ENCODE results near the gene KDM5B. TPM values are rescaled to one million over a fixed set of nuclear protein-coding genes. Genes with fewer than 3 reads are reported as not detected.
A peak's percentile ranks its signal among the peaks of the same experiment; 100 is the strongest.

KDM5B gene
- total RNA-seq, 1 experiment from 2014 or later = 71.2 TPM

GRCh38 chr1:202711949-202712635 is 96.1 kb downstream of the KDM5B start:
- intact Hi-C loops (cut with micrococcal nuclease; ENCODE audit: unreplicated experiment) = no loop called here
- H3K4me3 ChIP-seq (ENCODE audit: low read depth, low read length, poor library complexity, severe bottlenecking) = no peak overlapping the region
- TF ChIP-seq, protein P1, sequence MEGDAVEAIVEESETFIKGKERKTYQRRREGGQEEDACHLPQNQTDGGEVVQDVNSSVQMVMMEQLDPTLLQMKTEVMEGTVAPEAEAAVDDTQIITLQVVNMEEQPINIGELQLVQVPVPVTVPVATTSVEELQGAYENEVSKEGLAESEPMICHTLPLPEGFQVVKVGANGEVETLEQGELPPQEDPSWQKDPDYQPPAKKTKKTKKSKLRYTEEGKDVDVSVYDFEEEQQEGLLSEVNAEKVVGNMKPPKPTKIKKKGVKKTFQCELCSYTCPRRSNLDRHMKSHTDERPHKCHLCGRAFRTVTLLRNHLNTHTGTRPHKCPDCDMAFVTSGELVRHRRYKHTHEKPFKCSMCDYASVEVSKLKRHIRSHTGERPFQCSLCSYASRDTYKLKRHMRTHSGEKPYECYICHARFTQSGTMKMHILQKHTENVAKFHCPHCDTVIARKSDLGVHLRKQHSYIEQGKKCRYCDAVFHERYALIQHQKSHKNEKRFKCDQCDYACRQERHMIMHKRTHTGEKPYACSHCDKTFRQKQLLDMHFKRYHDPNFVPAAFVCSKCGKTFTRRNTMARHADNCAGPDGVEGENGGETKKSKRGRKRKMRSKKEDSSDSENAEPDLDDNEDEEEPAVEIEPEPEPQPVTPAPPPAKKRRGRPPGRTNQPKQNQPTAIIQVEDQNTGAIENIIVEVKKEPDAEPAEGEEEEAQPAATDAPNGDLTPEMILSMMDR (conservative IDR thresholded peaks at IDR 0.05; ENCODE audit: low read depth, low read length) = no peak
- no peak for TF ChIP-seq EZH2 (IDR thresholded peaks at IDR 0.05; ENCODE audit: borderline replicate concordance, low read depth, low read length, poor library complexity, severe bottlenecking)
- no peaks in the 10 kb centered on the region for H3K36me3 ChIP-seq (ENCODE audit: insufficient read depth, low read length, poor library complexity, severe bottlenecking)
- no peak overlapping the region for H3K27ac ChIP-seq (ENCODE audit: low read depth, low read length, poor library complexity, severe bottlenecking)
- ChIA-PET POLR2A (ENCODE audit: low non-redundant PET) (no interaction called here), CTCF (interaction anchor here (1.3 kb wide), 1 partner anchor 7 kb away, joined by 4 read pairs; no protein-coding TSS in a partner anchor)
- peaks cover 16% of the 10 kb centered on the region for H3K4me1 ChIP-seq (ENCODE audit: insufficient read depth, low read length, poor library complexity, severe bottlenecking)
- no TSS peak for BruUV-seq (replicated peaks)
- H3K27me3 ChIP-seq (replicated peaks; ENCODE audit: insufficient read depth, low read depth, low read length, poor library complexity) = peaks cover 37% of the 10 kb centered on the region
- no peak for DNase-seq (ENCODE audit: low spot score)
- H3K9me3 ChIP-seq (ENCODE audit: low read depth, low read length, poor library complexity, severe bottlenecking) = no peaks in the 10 kb centered on the region

GRCh38 chr1:202710070-202711045 is 97.9 kb downstream of the KDM5B start, which contains the start of gene SYT2:
Gene SYT2 (minus strand): TSS chr1:202710454. CDS start chr1:202605772, 104,682 bp downstream.
- DNase-seq (ENCODE audit: low spot score) = peak; percentile 72

More at GRCh38 chr1:202710070-202711045, 97.9 kb downstream of the KDM5B start, which contains the start of gene SYT2:
- no TSS peak for BruUV-seq (replicated peaks)
- Histone ChIP-seq H3K36me3 (ENCODE audit: insufficient read depth, low read length, poor library complexity, severe bottlenecking) (no peaks in the 10 kb centered on the region), H3K27me3 (replicated peaks; ENCODE audit: insufficient read depth, low read depth, low read length, poor library complexity) (peaks cover 46% of the 10 kb centered on the region), H3K9me3 (ENCODE audit: low read depth, low read length, poor library complexity, severe bottlenecking) (no peaks in the 10 kb centered on the region), H3K27ac (ENCODE audit: low read depth, low read length, poor library complexity, severe bottlenecking) (no peak within 1 kb of the TSS), H3K4me1 (ENCODE audit: insufficient read depth, low read length, poor library complexity, severe bottlenecking) (peaks cover 16% of the 10 kb centered on the region), H3K4me3 (ENCODE audit: low read depth, low read length, poor library complexity, severe bottlenecking) (peak within 1 kb of the TSS; percentile 50)
- intact Hi-C loops (cut with micrococcal nuclease; ENCODE audit: unreplicated experiment) = no loop called here
- ChIA-PET CTCF (interaction anchor here (0.5 to 1.3 kb wide), 3 partner anchors 9 to 360 kb away, joined by 3 to 4 read pairs (median 4); no protein-coding TSS in a partner anchor), POLR2A (ENCODE audit: low non-redundant PET) (interaction anchor here (0.6 kb wide), 1 partner anchor 11 kb away, joined by 16 read pairs; no protein-coding TSS in a partner anchor)
- TF ChIP-seq, protein P1 (conservative IDR thresholded peaks at IDR 0.05; ENCODE audit: low read depth, low read length) = no peak
- TF ChIP-seq EZH2 (IDR thresholded peaks at IDR 0.05; ENCODE audit: borderline replicate concordance, low read depth, low read length, poor library complexity, severe bottlenecking) = no peak
